GM21423 (cell line): ENCODE data around the gene SLC35A3.
"Not testable (repeated sequence)": the region's sequence is repeated elsewhere in the genome, so short reads cannot be mapped to it uniquely, and the experiment has no call there.

Experiments used
- ATAC-seq: cut with Tn5 transposase; IDR thresholded peaks from one replicate; pipeline ENCODE4 v1.9.1; 2021; ENCODE audit warnings: mild to moderate bottlenecking, moderate library complexity; ENCODE audit not compliant: unreplicated experiment

SLC35A3 gene

DNA sequence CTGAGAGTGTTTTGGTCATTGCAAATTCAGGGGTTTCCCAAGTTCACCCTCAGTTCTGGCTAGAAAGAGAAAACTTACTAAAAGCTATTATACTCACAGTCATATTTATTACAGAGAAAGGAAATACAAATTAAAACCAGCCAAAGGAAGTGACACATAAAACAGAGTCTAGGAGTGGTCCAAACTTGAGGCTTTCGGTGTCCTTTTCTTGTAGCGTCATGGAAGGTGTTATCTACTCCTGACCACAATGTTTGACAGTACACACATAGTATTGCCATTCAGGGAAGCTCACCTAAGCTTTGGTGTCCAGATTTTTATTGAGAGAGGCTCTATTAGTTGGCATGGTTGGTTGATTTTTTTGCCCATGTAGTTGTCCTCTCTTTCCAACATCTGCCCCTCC is 59.0 kb downstream of the SLC35A3 start:
- no peak for ATAC-seq

GRCh38 chr1:100034470-100034869 is 64.7 kb downstream of the SLC35A3 start:
- no peak for ATAC-seq

DNA sequence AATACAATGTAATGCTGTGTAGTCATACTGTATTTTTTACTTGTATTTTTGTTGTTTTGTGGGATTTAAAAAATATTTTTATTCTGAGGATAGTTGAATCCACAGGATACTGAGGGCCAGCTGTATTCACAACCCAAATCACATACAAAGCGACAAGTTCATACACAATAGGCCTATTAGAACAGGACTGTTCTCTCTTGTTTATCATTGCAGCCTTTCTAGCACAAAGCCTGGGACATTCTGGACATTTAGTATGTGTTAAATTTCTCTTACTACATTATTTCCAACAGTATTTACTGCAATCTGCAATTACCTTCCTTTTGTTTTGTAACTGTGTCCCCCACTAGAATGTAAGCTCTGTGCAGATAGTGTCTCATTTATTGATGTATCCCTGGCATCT is 65.4 kb downstream of the SLC35A3 start:
- ATAC-seq, result no peak

GRCh38 chr1:100036718-100037655 is 67.2 kb downstream of the SLC35A3 start:
- ATAC-seq, result no peak

DNA sequence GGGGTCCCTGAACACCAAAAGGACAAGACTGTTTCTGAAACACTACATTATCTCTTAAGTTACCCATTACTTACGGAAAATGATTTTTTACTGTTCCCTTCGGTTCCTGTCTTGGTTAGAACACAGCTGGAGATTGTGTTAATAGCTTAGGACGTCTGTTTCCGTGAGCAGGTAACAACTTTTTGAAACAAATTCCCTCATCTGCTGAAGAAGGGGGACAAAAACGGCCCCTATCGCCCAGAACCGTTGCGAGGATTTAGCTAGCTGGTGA is 67.8 kb downstream of the SLC35A3 start:
- ATAC-seq, result no peak

GRCh38 chr1:100037927-100038659 is 68.3 kb downstream of the SLC35A3 start:
- ATAC-seq, result peak; percentile 86

- ATAC-seq, result peak; percentile 59
Observed at GRCh38 chr1:100038660-100039287, 69.0 kb downstream of the SLC35A3 start.

DNA sequence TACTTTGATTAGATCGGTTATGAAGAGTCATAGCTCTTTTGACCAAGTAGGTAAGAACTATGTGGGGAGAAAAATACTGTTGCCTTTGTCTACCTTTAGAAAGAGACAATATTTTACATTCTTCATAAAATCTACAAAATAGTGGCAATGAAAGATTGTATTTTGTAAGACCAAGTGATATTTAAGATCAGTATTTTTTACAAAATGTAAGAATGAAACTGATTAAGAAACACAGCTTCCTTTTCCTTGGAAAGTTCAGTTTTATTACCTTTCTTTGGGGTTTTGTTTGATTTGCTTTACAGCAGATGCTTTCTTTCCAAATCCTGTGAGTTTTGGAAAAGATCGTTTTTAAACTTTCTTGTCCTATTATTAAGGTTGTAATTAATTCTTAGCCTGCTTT is 69.8 kb downstream of the SLC35A3 start:
- ATAC-seq, result no peak

DNA sequence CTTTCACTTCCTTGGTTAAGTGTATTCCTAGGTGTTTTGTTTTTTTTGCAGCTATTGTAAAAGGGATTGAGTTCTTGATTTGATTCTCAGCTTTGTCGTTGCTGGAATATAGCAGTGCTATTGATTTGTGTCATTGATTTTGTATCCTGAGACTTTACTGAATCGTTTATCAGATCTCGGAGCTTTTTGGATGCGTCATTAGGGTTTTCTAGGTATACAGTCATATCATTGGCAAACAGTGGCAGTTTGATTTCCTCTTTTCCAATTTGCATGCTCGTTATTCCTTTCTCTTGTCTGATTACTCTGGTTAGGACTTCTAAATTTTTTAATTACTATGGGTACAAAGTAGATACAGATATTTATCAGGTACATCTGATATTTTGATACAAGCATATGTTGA is 75.4 kb downstream of the SLC35A3 start:
- no peak for ATAC-seq

DNA sequence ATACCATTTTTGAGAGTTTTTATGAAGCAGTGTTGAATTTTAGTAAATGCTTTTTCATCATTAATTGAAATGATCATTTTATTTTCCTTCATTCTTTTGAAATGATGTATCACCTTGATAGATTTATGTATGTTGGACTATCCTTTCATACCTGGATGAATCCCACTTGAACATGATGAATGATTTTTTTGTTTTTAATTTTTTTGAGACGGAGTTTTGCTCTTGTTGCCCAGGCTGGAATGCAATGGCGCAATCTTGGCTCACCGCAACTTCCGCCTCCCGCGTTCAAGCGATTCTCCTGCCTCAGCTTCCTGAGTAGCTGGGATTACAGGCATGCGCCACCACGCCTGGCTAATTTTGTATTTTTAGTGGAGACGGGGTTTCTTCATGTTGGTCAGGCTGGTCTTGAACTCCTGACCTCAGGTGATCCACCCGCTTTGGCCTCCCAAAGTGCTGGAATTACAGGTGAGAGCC is 77.5 kb downstream of the SLC35A3 start:
- not testable (repeated sequence) for ATAC-seq

- ATAC-seq, result no peak
Observed at GRCh38 chr1:100050139-100050538, 80.3 kb downstream of the SLC35A3 start.

DNA sequence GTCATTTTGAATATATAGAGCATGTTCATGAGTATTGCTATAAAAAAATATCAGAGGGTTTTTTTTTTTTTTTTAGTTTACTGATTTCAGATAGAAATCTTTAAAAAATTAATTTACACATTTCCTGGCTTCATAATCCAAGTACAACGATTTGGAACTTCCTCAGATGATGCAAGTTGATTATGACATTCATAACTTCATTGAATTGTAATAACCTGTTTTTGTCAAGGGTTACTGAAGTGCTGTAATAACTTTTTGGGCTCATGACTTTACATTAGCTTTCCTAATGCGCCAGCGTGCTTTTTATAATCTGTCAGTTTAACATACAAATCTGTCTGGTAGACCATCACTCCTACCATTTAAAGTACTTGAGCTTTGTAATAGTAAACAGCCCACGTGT is 81.6 kb downstream of the SLC35A3 start:
- ATAC-seq, result no peak

GRCh38 chr1:100051893-100052292 is 82.1 kb downstream of the SLC35A3 start:
- no peak for ATAC-seq

GRCh38 chr1:100053119-100053518 is 83.3 kb downstream of the SLC35A3 start:
- no peak for ATAC-seq

DNA sequence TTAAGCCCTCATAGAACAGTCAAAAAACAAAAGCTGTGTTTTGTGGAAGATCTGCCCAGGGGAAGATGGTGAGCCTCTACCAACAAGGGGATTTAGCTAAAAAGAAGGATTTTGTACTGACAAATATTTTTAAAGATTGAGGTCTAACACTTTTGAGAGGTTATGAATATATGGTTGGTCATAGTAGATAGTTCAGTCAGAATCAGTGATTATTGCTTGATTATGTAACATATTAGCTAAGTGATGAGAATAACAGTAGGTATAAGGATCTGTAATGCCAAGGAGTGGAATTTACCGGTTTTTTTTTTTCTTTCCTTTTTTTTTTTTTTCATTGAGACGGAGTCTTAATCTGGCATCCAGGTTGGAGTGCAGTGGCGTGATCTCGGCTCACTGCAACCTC is 83.9 kb downstream of the SLC35A3 start:
- ATAC-seq, result no peak

DNA sequence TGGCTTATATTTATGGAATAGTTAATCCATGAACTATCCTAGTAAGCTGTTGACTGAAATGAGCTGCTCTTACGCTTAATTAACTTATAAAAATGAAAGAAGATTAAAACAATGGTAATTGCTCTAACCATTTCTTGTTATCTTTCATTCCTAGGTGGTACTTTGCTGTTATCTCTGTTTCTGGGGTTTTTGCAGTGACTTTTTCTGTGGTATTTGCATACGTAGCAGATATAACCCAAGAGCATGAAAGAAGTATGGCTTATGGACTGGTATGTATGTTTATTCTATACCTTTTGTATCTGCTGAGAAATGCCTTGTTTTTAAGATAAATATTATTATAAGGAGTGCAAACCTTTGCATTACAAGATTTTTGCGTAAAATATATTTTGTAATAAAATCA is 91.9 kb downstream of the SLC35A3 start:
- no peak for ATAC-seq

- ATAC-seq, result no peak
Observed at GRCh38 chr1:100065183-100065968, 95.6 kb downstream of the SLC35A3 start.

GRCh38 chr1:100065969-100066227 is 96.1 kb downstream of the SLC35A3 start:
- ATAC-seq, result no peak

DNA sequence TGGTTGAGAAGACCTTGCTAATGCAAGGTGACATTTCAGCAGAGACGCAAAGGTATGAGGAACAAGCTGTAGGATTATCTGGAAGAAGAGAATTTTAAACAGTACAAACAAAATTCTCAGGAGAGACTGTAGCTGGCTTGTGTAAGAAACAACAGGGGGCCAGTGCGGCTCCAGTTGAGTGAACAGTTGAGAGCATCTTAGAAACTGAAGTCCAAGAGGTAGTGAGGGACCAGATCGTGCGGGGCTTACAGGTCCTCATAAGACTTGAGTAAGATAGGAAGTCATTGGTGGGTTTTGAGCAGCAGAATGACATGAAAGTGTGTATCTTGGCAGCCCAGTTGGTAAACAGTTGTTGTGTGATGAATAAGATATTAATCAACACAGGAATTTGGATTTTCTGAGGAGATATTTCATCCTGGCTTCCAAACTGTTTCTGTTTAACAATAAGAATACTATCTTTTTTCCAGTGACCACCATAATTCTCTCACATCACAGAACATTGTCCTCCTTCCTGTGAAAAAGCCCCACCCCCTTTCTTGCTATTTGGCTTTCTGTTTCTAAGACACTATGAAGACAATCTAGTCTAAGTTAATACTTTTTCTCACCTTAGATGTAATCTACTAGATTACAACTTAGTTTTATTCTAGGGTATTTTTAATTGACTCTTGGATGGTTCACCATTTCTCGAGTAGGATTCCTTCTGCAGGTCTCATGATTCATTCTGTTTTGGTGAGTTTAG is 100.6 kb downstream of the SLC35A3 start:
- no peak for ATAC-seq

GRCh38 chr1:100073531-100073930 is 103.7 kb downstream of the SLC35A3 start:
- ATAC-seq, result no peak
